ENCODE measurements around the gene ZGLP1.

The ZGLP1 gene

GRCh38 chr19:10268071-10268470 is 41.5 kb downstream of the ZGLP1 start:
- no peak for DNase-seq
- no peaks in the 10 kb centered on the region for H3K36me3 ChIP-seq
- no peak for TF ChIP-seq CTCF (IDR thresholded peaks at IDR 0.05; ENCODE audit: low read depth, low read length)
- H3K27me3 ChIP-seq = peaks cover 36% of the 10 kb centered on the region
- no peak overlapping the region for H3K4me3 ChIP-seq (ENCODE audit: low read depth, low read length)
- H3K9me3 ChIP-seq = no peaks in the 10 kb centered on the region
- H3K4me1 ChIP-seq = no peaks in the 10 kb centered on the region

GRCh38 chr19:10266706-10267105 is 42.9 kb downstream of the ZGLP1 start:
- H3K4me3 ChIP-seq (ENCODE audit: low read depth, low read length) = no peak overlapping the region
- no peaks in the 10 kb centered on the region for H3K36me3 ChIP-seq
- H3K9me3 ChIP-seq = no peaks in the 10 kb centered on the region
- no peak for TF ChIP-seq CTCF (IDR thresholded peaks at IDR 0.05; ENCODE audit: low read depth, low read length)
- H3K27me3 ChIP-seq = peaks cover 23% of the 10 kb centered on the region
- no peaks in the 10 kb centered on the region for H3K4me1 ChIP-seq
- DNase-seq = no peak

GRCh38 chr19:10262771-10263170 is 46.8 kb downstream of the ZGLP1 start:
- no peak for DNase-seq
- peaks cover 5% of the 10 kb centered on the region for H3K4me1 ChIP-seq
- no peaks in the 10 kb centered on the region for H3K9me3 ChIP-seq
- no peak for TF ChIP-seq CTCF (IDR thresholded peaks at IDR 0.05; ENCODE audit: low read depth, low read length)
- H3K27me3 ChIP-seq = no peaks in the 10 kb centered on the region
- no peak overlapping the region for H3K4me3 ChIP-seq (ENCODE audit: low read depth, low read length)
- H3K36me3 ChIP-seq = peaks cover 15% of the 10 kb centered on the region

GRCh38 chr19:10260141-10260584 is 49.5 kb downstream of the ZGLP1 start:
- Histone ChIP-seq H3K27me3 (no peaks in the 10 kb centered on the region), H3K4me3 (ENCODE audit: low read depth, low read length) (no peak overlapping the region), H3K9me3 (no peaks in the 10 kb centered on the region), H3K4me1 (peaks cover 5% of the 10 kb centered on the region), H3K36me3 (peaks cover 31% of the 10 kb centered on the region)
- TF ChIP-seq CTCF (IDR thresholded peaks at IDR 0.05; ENCODE audit: low read depth, low read length) = no peak
- no peak for DNase-seq

- Histone ChIP-seq H3K36me3 (peaks cover 40% of the 10 kb centered on the region), H3K9me3 (no peaks in the 10 kb centered on the region), H3K27me3 (no peaks in the 10 kb centered on the region), H3K4me3 (ENCODE audit: low read depth, low read length) (no peak overlapping the region), H3K4me1 (peaks cover 5% of the 10 kb centered on the region)
- TF ChIP-seq CTCF (IDR thresholded peaks at IDR 0.05; ENCODE audit: low read depth, low read length) = peak; percentile 87
- DNase-seq = peak; percentile 96
Observed at GRCh38 chr19:10259162-10259905, 50.3 kb downstream of the ZGLP1 start.

GRCh38 chr19:10258080-10258710 is 51.4 kb downstream of the ZGLP1 start:
- TF ChIP-seq CTCF (IDR thresholded peaks at IDR 0.05; ENCODE audit: low read depth, low read length) = no peak
- no peak overlapping the region for H3K4me3 ChIP-seq (ENCODE audit: low read depth, low read length)
- H3K36me3 ChIP-seq = peaks cover 45% of the 10 kb centered on the region
- H3K9me3 ChIP-seq = no peaks in the 10 kb centered on the region
- DNase-seq = no peak
- H3K4me1 ChIP-seq = peaks cover 5% of the 10 kb centered on the region
- no peaks in the 10 kb centered on the region for H3K27me3 ChIP-seq
